H1 (cell line): ENCODE data around the gene MYH9. TPM values are rescaled to one million over a fixed set of nuclear protein-coding genes. Genes with fewer than 3 reads are reported as not detected.

Experiments
- CTCF ChIA-PET: fragments of 300-600 bp; sonication (Branson Sonifier 250); formaldehyde crosslinking; loops from one replicate; lab custom pipeline; 2021; ENCODE audit not compliant: partially characterized antibody; lab: Charles Lee
- POLR2A ChIA-PET: fragments of 300-600 bp; sonication (Branson Sonifier 250); formaldehyde crosslinking; loops from one replicate; lab custom pipeline; 2021; ENCODE audit warnings: inconsistent platforms; ENCODE audit not compliant: partially characterized antibody; lab: Charles Lee
- DNase-seq, 2 experiments: peaks; one replicate each; pipeline versions ENCODE4 v3.0.0 to v3.0.0-alpha.2; 2010 to 2022; ENCODE audit warnings: low spot score in 2 of 2, low read depth in 1 of 2, mixed read lengths in 1 of 2
- FAIRE-seq: peaks from 2 replicates; lab custom pipeline; 2011; peaks lifted over from hg19 to GRCh38; lab: Jason Lieb, UNC
- H2AFZ ChIP-seq: 2 replicates; pipeline ENCODE4 v1.8.1; 2012; ENCODE audit warnings: low read length, inconsistent platforms
- H2AK5ac ChIP-seq: 2 replicates; pipeline ENCODE4 v1.6.1; 2013; ENCODE audit warnings: low read depth, low read length
- H2BK120ac ChIP-seq: replicated peaks from 2 replicates; pipeline ENCODE3; 2013; ENCODE audit warnings: low read depth, low read length, inconsistent platforms
- H2BK12ac ChIP-seq: 2 replicates; pipeline ENCODE4 v1.6.1; 2013; ENCODE audit warnings: low read depth, low read length
- H2BK15ac ChIP-seq: 2 replicates; pipeline ENCODE4 v1.6.1; 2013; ENCODE audit warnings: low read length
- H2BK20ac ChIP-seq: 2 replicates; pipeline ENCODE4 v1.6.1; 2013; ENCODE audit warnings: low read length
- H2BK5ac ChIP-seq: 2 replicates; pipeline ENCODE4 v1.6.1; 2013; ENCODE audit warnings: low read depth, low read length
- H3K14ac ChIP-seq: 2 replicates; pipeline ENCODE4 v1.6.1; 2013; ENCODE audit warnings: inconsistent platforms; ENCODE audit not compliant: insufficient read length
- H3K18ac ChIP-seq: 2 replicates; pipeline ENCODE4 v1.6.1; 2013; ENCODE audit warnings: low read length; ENCODE audit errors: extremely low read depth
- H3K23ac ChIP-seq: 2 replicates; pipeline ENCODE4 v1.6.1; 2013; ENCODE audit warnings: inconsistent platforms; ENCODE audit not compliant: insufficient read length
- H3K23me2 ChIP-seq: 2 replicates; pipeline ENCODE4 v1.6.1; 2013; ENCODE audit warnings: low read depth, low read length
- H3K27ac ChIP-seq: 2 replicates; pipeline ENCODE4 v1.6.1; 2011; ENCODE audit warnings: low read depth, low read length, inconsistent platforms
- H3K27me3 ChIP-seq, 4 experiments: replicated peaks in 1 of 4; 1 replicate in 1 of 4; 2 replicates in 3 of 4; pipeline versions ENCODE4 v1.6.1 to v1.8.1; 2011 to 2013; ENCODE audit warnings: low read length in 3 of 4, mild to moderate bottlenecking in 3 of 4, inconsistent platforms in 2 of 4, mixed read lengths in 2 of 4, moderate library complexity in 1 of 4; ENCODE audit not compliant: control insufficient read depth in 3 of 4, insufficient read depth in 3 of 4; ENCODE audit errors: extremely low read depth in 1 of 4
- H3K36me3 ChIP-seq, 4 experiments: 2 replicates each; pipeline versions ENCODE4 v1.6.1 to v1.8.1; 2011 to 2013; ENCODE audit warnings: mild to moderate bottlenecking in 4 of 4, low read length in 3 of 4, moderate library complexity in 2 of 4, control low read depth in 1 of 4, inconsistent platforms in 1 of 4; ENCODE audit not compliant: insufficient read depth in 4 of 4, control insufficient read depth in 2 of 4
- H3K4ac ChIP-seq: replicated peaks from 2 replicates; pipeline ENCODE3; 2013; ENCODE audit warnings: low read length, low read depth, mixed read lengths, inconsistent platforms; ENCODE audit not compliant: insufficient read length
- H3K4me1 ChIP-seq, 4 experiments: replicated peaks in 1 of 4; 1 replicate in 1 of 4; 2 replicates in 3 of 4; pipeline versions ENCODE4 v1.6.1 to v1.8.1; 2011 to 2013; ENCODE audit warnings: low read length in 3 of 4, inconsistent platforms in 2 of 4, mixed read lengths in 1 of 4; ENCODE audit not compliant: insufficient read depth in 4 of 4, control insufficient read depth in 3 of 4
- H3K4me2 ChIP-seq, 2 experiments: 2 replicates each; pipeline versions ENCODE4 v1.6.1 to v1.8.1; 2011 to 2013; ENCODE audit warnings: low read depth in 2 of 2, low read length in 2 of 2, control low read depth in 1 of 2, inconsistent platforms in 1 of 2, mild to moderate bottlenecking in 1 of 2; ENCODE audit not compliant: insufficient read depth in 1 of 2
- H3K4me3 ChIP-seq, 4 experiments: fragments of 200-600, 300-600 bp in 1 of 4; sonication (generic), shearing (Covaris generic), sonication (Bioruptor Twin) in 1 of 4; 2 replicates each; pipeline versions ENCODE4 v1.5.1 to v1.8.1; 2011 to 2016; ENCODE audit warnings: low read length in 4 of 4, low read depth in 3 of 4, control low read depth in 2 of 4, inconsistent platforms in 2 of 4, mild to moderate bottlenecking in 2 of 4, mixed read lengths in 1 of 4, moderate library complexity in 1 of 4; ENCODE audit not compliant: insufficient read depth in 2 of 4; ENCODE audit errors: extremely low read depth in 1 of 4
- H3K56ac ChIP-seq: replicated peaks from 2 replicates; pipeline ENCODE3; 2013; ENCODE audit warnings: low read depth, mild to moderate bottlenecking, mixed read lengths, low read length, inconsistent platforms; ENCODE audit not compliant: insufficient read length
- H3K79me1 ChIP-seq: 2 replicates; pipeline ENCODE4 v1.6.1; 2013; ENCODE audit warnings: low read depth, low read length, control low read depth
- H3K79me2 ChIP-seq, 2 experiments: 2 replicates each; pipeline versions ENCODE4 v1.6.1 to v1.8.1; 2012 to 2013; ENCODE audit warnings: low read length in 2 of 2, mild to moderate bottlenecking in 2 of 2, inconsistent platforms in 1 of 2; ENCODE audit not compliant: insufficient read depth in 2 of 2, control insufficient read depth in 1 of 2
- H3K9ac ChIP-seq, 4 experiments: replicated peaks in 1 of 4; 1 replicate in 1 of 4; 2 replicates in 3 of 4; pipeline versions ENCODE4 v1.6.1 to v1.8.1; 2011 to 2013; ENCODE audit warnings: low read depth in 3 of 4, low read length in 3 of 4, control low read depth in 2 of 4, mild to moderate bottlenecking in 2 of 4, moderate library complexity in 2 of 4, inconsistent platforms in 1 of 4; ENCODE audit errors: extremely low read depth in 1 of 4
- H3K9me3 ChIP-seq, 2 experiments: 2 replicates each; pipeline versions ENCODE4 v1.6.1 to v1.8.1; 2012 to 2013; ENCODE audit warnings: mild to moderate bottlenecking in 2 of 2, moderate library complexity in 2 of 2, control low read depth in 1 of 2, inconsistent platforms in 1 of 2, low read depth in 1 of 2, low read length in 1 of 2, mixed read lengths in 1 of 2; ENCODE audit not compliant: insufficient read depth in 2 of 2
- H4K20me1 ChIP-seq, 2 experiments: replicated peaks in 1 of 2; 2 replicates each; pipeline versions ENCODE3 to v1.8.1; 2011 to 2013; ENCODE audit warnings: inconsistent platforms in 2 of 2, low read length in 2 of 2, mild to moderate bottlenecking in 1 of 2; ENCODE audit not compliant: insufficient read depth in 2 of 2, control insufficient read depth in 1 of 2
- H4K5ac ChIP-seq: 2 replicates; pipeline ENCODE4 v1.6.1; 2013; ENCODE audit warnings: low read length, low read depth, mixed read lengths, inconsistent platforms; ENCODE audit not compliant: insufficient read length
- H4K8ac ChIP-seq: 2 replicates; pipeline ENCODE4 v1.8.0; 2013; ENCODE audit warnings: mild to moderate bottlenecking, moderate library complexity, low read length, inconsistent platforms; ENCODE audit not compliant: insufficient read depth; ENCODE audit errors: extremely low read depth
- H4K91ac ChIP-seq: replicated peaks from 2 replicates; pipeline ENCODE3; 2013; ENCODE audit warnings: low read length, mixed read lengths, inconsistent platforms; ENCODE audit not compliant: insufficient read length
- ATF2 ChIP-seq: IDR thresholded peaks from 2 replicates; pipeline ENCODE4 v1.6.1; 2012; ENCODE audit warnings: low read length, inconsistent platforms
- POU5F1 ChIP-seq: IDR thresholded peaks from 2 replicates; pipeline ENCODE4 v1.6.1; 2011; ENCODE audit warnings: low read depth, mild to moderate bottlenecking, low read length, moderate library complexity
- WGBS, 2 experiments: shearing (Covaris generic) in 1 of 2; methylation state at CpG; one replicate each; pipeline versions ENCODE4 v1.1.6 to v1.1.7; 2013 to 2015; ENCODE audit warnings: low lambda C conversion rate in 2 of 2, mixed read lengths in 2 of 2, inconsistent platforms in 1 of 2, low coverage in 1 of 2, missing lambda C conversion rate in 1 of 2; ENCODE audit not compliant: insufficient replicate concordance in 2 of 2, insufficient coverage in 1 of 2, insufficient read length in 1 of 2; ENCODE audit errors: extremely low coverage in 1 of 2, missing lambda C conversion rate in 1 of 2; 5-methylcytosine and 5-hydroxymethylcytosine counted together
- polyA plus RNA-seq, 7 experiments: library from polyadenylated mRNA; depleted of rRNA in 3 of 7; stranded (reverse) in 5 of 7; unstranded in 2 of 7; fragments of >200 nt in 5 of 7; fragments of 200-250 nt in 2 of 7; gene quantifications; 1 replicate in 5 of 7; 2 replicates in 1 of 7; 4 replicates in 1 of 7; pipeline versions ENCODE4 v1.2.1 to v1.2.3, GENCODE V29; 2011 to 2013; ENCODE audit warnings: missing spikeins in 2 of 7, mixed read lengths in 2 of 7
- total RNA-seq: library from RNA; stranded (reverse); fragmentation: NEBNext Ultra II Directional; extraction: Animal tissue kit (Norgen Biotek cat#: 25700); gene quantifications from 2 replicates; pipeline ENCODE4 v1.2.1, GENCODE V29; 2021

MYH9 gene
- total and polyA plus RNA-seq, 2 of the 8 experiments (the other 6 are each of a cell fraction or from before 2014, with no cell fraction given) = 24.9 to 322 TPM

- no peaks in the 10 kb centered on the region for H3K9me3 ChIP-seq
- no peak overlapping the region for H3K14ac ChIP-seq
- no peak overlapping the region for H2AFZ ChIP-seq
- no peaks in the 10 kb centered on the region for H3K27me3 ChIP-seq
- H4K20me1 ChIP-seq = no peaks in the 10 kb centered on the region
- no peak overlapping the region for H4K5ac ChIP-seq
- H3K4ac ChIP-seq = no peak overlapping the region
- no peaks in the 10 kb centered on the region for H3K79me1 ChIP-seq
- H3K79me2 ChIP-seq = peaks cover 0 to 5% of the 10 kb centered on the region in 2 experiments; a peak in 1 of 4 replicates
- WGBS, 2 experiments = 95% methylated on average over 12 of the region's 12 CpGs; no CpG with 5 or more reads in 1 of the 2 experiments
- peaks cover 0 to 14% (median 9%) of the 10 kb centered on the region in 4 experiments; a peak in 6 of 7 replicates for H3K4me1 ChIP-seq
- 0 out of 2 replicates have a peak overlapping the region, but pooled peaks have one; percentile 15 for H2AK5ac ChIP-seq
- H2BK120ac ChIP-seq = no peak overlapping the region
- FAIRE-seq = no peak
- no peak for TF ChIP-seq ATF2
- no peak for TF ChIP-seq POU5F1
- POLR2A ChIA-PET = interaction anchor here (0.6 to 1.9 kb wide), 5 partner anchors 10 to 244 kb away, joined by 3 to 5 read pairs (median 3); partner anchors contain the start of gene TXN2
- no peak overlapping the region for H2BK5ac ChIP-seq
- peaks cover 3% of the 10 kb centered on the region for H3K23me2 ChIP-seq
- H4K8ac ChIP-seq = no peak overlapping the region; the same call in none of the 2 replicates
- no peak overlapping the region for H2BK12ac ChIP-seq
- no peak for DNase-seq
- no peak overlapping the region for H3K56ac ChIP-seq
- H3K27ac ChIP-seq = no peak overlapping the region
- no peak overlapping the region for H3K18ac ChIP-seq
- H2BK15ac ChIP-seq = no peak overlapping the region
- H3K23ac ChIP-seq = no peak overlapping the region
- no peaks in the 10 kb centered on the region for H3K36me3 ChIP-seq
- no peak overlapping the region for H3K9ac ChIP-seq
- no peak overlapping the region for H4K91ac ChIP-seq
- H3K4me3 ChIP-seq = no peak overlapping the region
- H2BK20ac ChIP-seq = no peak overlapping the region
- CTCF ChIA-PET = interaction anchor here (0.7 to 5.0 kb wide), 16 partner anchors 9 to 63 kb away, joined by 3 to 30 read pairs (median 8); partner anchors contain the start of genes APOL1 and APOL4
- H3K4me2 ChIP-seq = peak overlapping the region in 1 of 2 experiments; percentile 23; a peak in 3 of 4 replicates
These were observed 150.1 kb downstream of the MYH9 start for GRCh38 chr22:36237462-36238372.
